ENCODE measurements around the gene COL24A1.
"Not testable (repeated sequence)": the region's sequence is repeated elsewhere in the genome, so short reads cannot be mapped to it uniquely, and the experiment has no call there.

The COL24A1 gene

GRCh38 chr1:85801520-85801919, 355.1 kb downstream of the COL24A1 start:
- DNase-seq (ENCODE audit: low spot score): no peak

GRCh38 chr1:85799737-85800136, 356.8 kb downstream of the COL24A1 start:
- DNase-seq (ENCODE audit: low spot score): no peak

- no peak for DNase-seq (ENCODE audit: low spot score)
Observed at GRCh38 chr1:85798419-85798818, 358.2 kb downstream of the COL24A1 start.

- DNase-seq (ENCODE audit: low spot score): not testable (repeated sequence)
Observed at GRCh38 chr1:85777021-85777420, 379.6 kb downstream of the COL24A1 start.

- DNase-seq (ENCODE audit: low spot score): no peak
Observed at GRCh38 chr1:85762804-85763203, 393.8 kb downstream of the COL24A1 start.

- no peak for DNase-seq (ENCODE audit: low spot score)
Observed at GRCh38 chr1:85756864-85757263, 399.7 kb downstream of the COL24A1 start.

GRCh38 chr1:85748120-85748519, 408.5 kb downstream of the COL24A1 start:
- no peak for DNase-seq (ENCODE audit: low spot score)

- no peak for DNase-seq (ENCODE audit: low spot score)
Observed at GRCh38 chr1:85746777-85747176, 409.8 kb downstream of the COL24A1 start.

GRCh38 chr1:85743814-85744213, 412.8 kb downstream of the COL24A1 start:
- no peak for DNase-seq (ENCODE audit: low spot score)

GRCh38 chr1:85734931-85735330, 421.6 kb downstream of the COL24A1 start:
- DNase-seq (ENCODE audit: low spot score): no peak

GRCh38 chr1:85718678-85719340, 437.8 kb downstream of the COL24A1 start:
- DNase-seq (ENCODE audit: low spot score): no peak

- DNase-seq (ENCODE audit: low spot score): not testable (repeated sequence)
Observed at GRCh38 chr1:85714418-85715114, 442.0 kb downstream of the COL24A1 start.

- DNase-seq (ENCODE audit: low spot score): no peak
Observed at GRCh38 chr1:85708829-85709227, 447.7 kb downstream of the COL24A1 start.

GRCh38 chr1:85707990-85708828, 448.4 kb downstream of the COL24A1 start, which contains the start of gene ZNHIT6:
ZNHIT6 (minus strand) TSS chr1:85708433; CDS start chr1:85708284, 149 bp downstream.
- DNase-seq (ENCODE audit: low spot score): peak; percentile 96

GRCh38 chr1:85707267-85707989, 449.1 kb downstream of the COL24A1 start:
- no peak for DNase-seq (ENCODE audit: low spot score)

- no peak for DNase-seq (ENCODE audit: low spot score)
Observed at GRCh38 chr1:85705940-85706339, 450.6 kb downstream of the COL24A1 start.

GRCh38 chr1:85700422-85700821, 456.1 kb downstream of the COL24A1 start:
- DNase-seq (ENCODE audit: low spot score): no peak

- no peak for DNase-seq (ENCODE audit: low spot score)
Observed at GRCh38 chr1:85697895-85698294, 458.7 kb downstream of the COL24A1 start.

GRCh38 chr1:85692730-85693314, 463.8 kb downstream of the COL24A1 start:
- DNase-seq (ENCODE audit: low spot score): peak; percentile 16

GRCh38 chr1:85689775-85690404, 466.7 kb downstream of the COL24A1 start:
- DNase-seq (ENCODE audit: low spot score): no peak
